A673 (cell line): ENCODE data around the gene SOX5.

Source experiments
- EZH2 ChIP-seq: fragments of 200-600 bp; sonication (generic); IDR thresholded peaks from 2 replicates; pipeline ENCODE4 v1.6.1; 2017; ENCODE audit warnings: borderline replicate concordance, low read depth, mild to moderate bottlenecking, mixed read lengths, antibody characterized with exemption, low read length; ENCODE audit not compliant: poor library complexity, severe bottlenecking
- TF ChIP-seq, protein P1 (sequence below): fragments of 300-800, 200-600 bp; sonication (generic); conservative IDR thresholded peaks from 2 replicates; pipeline ENCODE4 v1.5.1; 2017; ENCODE audit warnings: low read depth, mild to moderate bottlenecking, antibody characterized with exemption, low read length, moderate library complexity, mixed read lengths

DNA sequence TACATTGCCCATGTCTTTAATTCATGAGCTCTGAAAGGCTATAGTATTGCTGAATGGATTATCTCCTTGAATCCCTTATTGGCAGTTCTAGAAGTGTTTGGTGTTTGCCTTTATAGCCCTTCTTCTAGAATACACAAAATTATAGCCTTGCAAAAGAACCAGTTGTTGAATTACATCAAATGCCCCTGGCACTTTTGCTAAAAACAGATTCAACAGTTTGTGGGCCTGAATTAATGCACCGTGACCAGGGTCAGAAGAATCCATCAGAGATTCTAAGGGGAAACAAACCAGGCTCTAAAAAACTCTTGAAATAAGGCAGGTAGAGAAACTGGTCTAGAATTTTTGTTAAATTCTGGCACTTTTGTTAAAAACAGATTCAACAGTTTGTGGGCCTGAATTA, 197.8 kb downstream of the SOX5 start:
- TF ChIP-seq, protein P1, sequence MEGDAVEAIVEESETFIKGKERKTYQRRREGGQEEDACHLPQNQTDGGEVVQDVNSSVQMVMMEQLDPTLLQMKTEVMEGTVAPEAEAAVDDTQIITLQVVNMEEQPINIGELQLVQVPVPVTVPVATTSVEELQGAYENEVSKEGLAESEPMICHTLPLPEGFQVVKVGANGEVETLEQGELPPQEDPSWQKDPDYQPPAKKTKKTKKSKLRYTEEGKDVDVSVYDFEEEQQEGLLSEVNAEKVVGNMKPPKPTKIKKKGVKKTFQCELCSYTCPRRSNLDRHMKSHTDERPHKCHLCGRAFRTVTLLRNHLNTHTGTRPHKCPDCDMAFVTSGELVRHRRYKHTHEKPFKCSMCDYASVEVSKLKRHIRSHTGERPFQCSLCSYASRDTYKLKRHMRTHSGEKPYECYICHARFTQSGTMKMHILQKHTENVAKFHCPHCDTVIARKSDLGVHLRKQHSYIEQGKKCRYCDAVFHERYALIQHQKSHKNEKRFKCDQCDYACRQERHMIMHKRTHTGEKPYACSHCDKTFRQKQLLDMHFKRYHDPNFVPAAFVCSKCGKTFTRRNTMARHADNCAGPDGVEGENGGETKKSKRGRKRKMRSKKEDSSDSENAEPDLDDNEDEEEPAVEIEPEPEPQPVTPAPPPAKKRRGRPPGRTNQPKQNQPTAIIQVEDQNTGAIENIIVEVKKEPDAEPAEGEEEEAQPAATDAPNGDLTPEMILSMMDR = no peak
- TF ChIP-seq EZH2 = no peak
